ENCODE data around the gene SMPD3. TPM values are rescaled to one million over a fixed set of nuclear protein-coding genes. Genes with fewer than 3 reads are reported as not detected.

SMPD3 gene
- total RNA-seq, 1 experiment from 2014 or later = 0.89 TPM

GRCh38 chr16:68423771-68424170 is 24.5 kb downstream of the SMPD3 start:
- POLR2A ChIA-PET = no interaction called here
- Histone ChIP-seq H4K20me1 (ENCODE audit: insufficient read depth) (no peaks in the 10 kb centered on the region), H3K9ac (ENCODE audit: low read length) (no peak overlapping the region), H3K9me2 (ENCODE audit: insufficient read depth) (no peaks in the 10 kb centered on the region), H3K27ac (ENCODE audit: low read depth, low read length) (no peak overlapping the region), H3K36me3 (ENCODE audit: control insufficient read depth in 1 of 2, insufficient read depth in 2 of 2, low read length in 2 of 2) (no peaks in the 10 kb centered on the region), H3K4me3 (replicated peaks in 1 of 2; ENCODE audit: low read depth in 1 of 2, low read length in 2 of 2) (no peak overlapping the region), H3K9me3 (ENCODE audit: control insufficient read depth in 1 of 2, insufficient read depth in 1 of 2, low read depth in 1 of 2, low read length in 2 of 2) (no peaks in the 10 kb centered on the region), H3K4me2 (ENCODE audit: low read length) (no peak overlapping the region), H3K4me1 (ENCODE audit: control insufficient read depth in 1 of 2, insufficient read depth in 2 of 2, low read length in 2 of 2) (peaks cover 0 to 6% of the 10 kb centered on the region in 2 experiments; a peak in 2 of 4 replicates), H3K27me3 (ENCODE audit: insufficient read depth, low read length) (no peaks in the 10 kb centered on the region), H2AFZ (ENCODE audit: low read depth, low read length, poor library complexity, severe bottlenecking) (no peak overlapping the region), H3K79me2 (ENCODE audit: insufficient read depth, low read length) (no peaks in the 10 kb centered on the region)
- intact Hi-C loops (cut with micrococcal nuclease) = no loop called here
- RAD21 ChIA-PET (ENCODE audit: low non-redundant PET in 1 of 2, low total read pairs in 2 of 2, uncharacterized antibody in 2 of 2, unreplicated experiment in 2 of 2) = no interaction called here
- no peak for TF ChIP-seq RAD21 (IDR thresholded peaks at IDR 0.05; ENCODE audit: low read depth)
- no peak for TF ChIP-seq MAX (IDR thresholded peaks at IDR 0.05)
- TF ChIP-seq, protein P1, sequence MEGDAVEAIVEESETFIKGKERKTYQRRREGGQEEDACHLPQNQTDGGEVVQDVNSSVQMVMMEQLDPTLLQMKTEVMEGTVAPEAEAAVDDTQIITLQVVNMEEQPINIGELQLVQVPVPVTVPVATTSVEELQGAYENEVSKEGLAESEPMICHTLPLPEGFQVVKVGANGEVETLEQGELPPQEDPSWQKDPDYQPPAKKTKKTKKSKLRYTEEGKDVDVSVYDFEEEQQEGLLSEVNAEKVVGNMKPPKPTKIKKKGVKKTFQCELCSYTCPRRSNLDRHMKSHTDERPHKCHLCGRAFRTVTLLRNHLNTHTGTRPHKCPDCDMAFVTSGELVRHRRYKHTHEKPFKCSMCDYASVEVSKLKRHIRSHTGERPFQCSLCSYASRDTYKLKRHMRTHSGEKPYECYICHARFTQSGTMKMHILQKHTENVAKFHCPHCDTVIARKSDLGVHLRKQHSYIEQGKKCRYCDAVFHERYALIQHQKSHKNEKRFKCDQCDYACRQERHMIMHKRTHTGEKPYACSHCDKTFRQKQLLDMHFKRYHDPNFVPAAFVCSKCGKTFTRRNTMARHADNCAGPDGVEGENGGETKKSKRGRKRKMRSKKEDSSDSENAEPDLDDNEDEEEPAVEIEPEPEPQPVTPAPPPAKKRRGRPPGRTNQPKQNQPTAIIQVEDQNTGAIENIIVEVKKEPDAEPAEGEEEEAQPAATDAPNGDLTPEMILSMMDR (IDR thresholded peaks at IDR 0.05 in 2 of 3, conservative IDR thresholded peaks at IDR 0.05 in 1 of 3; ENCODE audit: borderline replicate concordance in 1 of 3, insufficient read depth in 1 of 3, low read depth in 2 of 3, low read length in 2 of 3) = no peak
- no peak for TF ChIP-seq EGR1 (IDR thresholded peaks at IDR 0.05; ENCODE audit: low read depth)
- no peak for TF ChIP-seq EZH2phosphoT487 (IDR thresholded peaks at IDR 0.05; ENCODE audit: borderline replicate concordance)
- TF ChIP-seq SRF (IDR thresholded peaks at IDR 0.05; ENCODE audit: low read depth) = no peak
- no peak for TF ChIP-seq CEBPB (IDR thresholded peaks at IDR 0.05; ENCODE audit: low read depth)
- no peak for TF ChIP-seq JUND (IDR thresholded peaks at IDR 0.05)
- TF ChIP-seq REST (IDR thresholded peaks at IDR 0.05; ENCODE audit: low read depth) = no peak
- no peak for TF ChIP-seq POLR2A (IDR thresholded peaks at IDR 0.05; ENCODE audit: borderline replicate concordance, extremely low read depth, insufficient read depth, insufficient read length)
- TF ChIP-seq ZFX (IDR thresholded peaks at IDR 0.05) = no peak
- no peak for TF ChIP-seq SIN3A (IDR thresholded peaks at IDR 0.05; ENCODE audit: low read depth)
- no peak for TF ChIP-seq POLR2AphosphoS5 (IDR thresholded peaks at IDR 0.05; ENCODE audit: low read depth, low read length)
- no peak for TF ChIP-seq ZBTB33 (IDR thresholded peaks at IDR 0.05; ENCODE audit: extremely low read depth, insufficient replicate concordance, low read length)
- TF ChIP-seq CBX3 (IDR thresholded peaks at IDR 0.05; ENCODE audit: low read depth) = no peak
- ATAC-seq (no peak), DNase-seq (ENCODE audit: low read depth, low spot score) (no peak)
- BruUV-seq (replicated peaks) = no TSS peak
- CTCF ChIA-PET = no interaction called here

All from HCT116 (cell line).